GM21619 (cell line): Measurements from ENCODE around the gene HSPA12A.
"Not testable (repeated sequence)": the region's sequence is repeated elsewhere in the genome, so short reads cannot be mapped to it uniquely, and the experiment has no call there.

Source experiments
- ATAC-seq: cut with Tn5 transposase; IDR thresholded peaks from one replicate; pipeline ENCODE4 v1.9.1; 2021; ENCODE audit not compliant: unreplicated experiment

Gene HSPA12A

DNA sequence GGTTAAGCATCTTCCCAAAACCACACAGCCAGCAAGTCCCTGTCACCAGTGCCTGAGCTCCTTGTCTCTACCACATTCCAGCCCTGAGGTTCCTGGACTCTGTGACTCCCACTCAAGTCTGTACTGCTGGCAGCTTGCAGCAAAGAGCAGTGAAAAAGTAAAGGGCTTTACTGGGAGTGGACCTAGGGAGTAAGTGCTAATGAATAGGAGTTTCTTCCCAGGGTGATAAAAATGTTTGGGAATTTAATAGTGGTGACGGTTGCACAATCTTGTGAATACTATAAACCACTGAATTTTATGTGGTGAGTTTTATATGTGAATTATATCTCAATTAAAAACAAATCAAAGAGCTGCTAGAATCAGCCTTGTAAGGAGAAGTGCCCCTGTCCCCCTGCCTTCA lies 22.6 kb downstream of the HSPA12A start:
- no peak for ATAC-seq

DNA sequence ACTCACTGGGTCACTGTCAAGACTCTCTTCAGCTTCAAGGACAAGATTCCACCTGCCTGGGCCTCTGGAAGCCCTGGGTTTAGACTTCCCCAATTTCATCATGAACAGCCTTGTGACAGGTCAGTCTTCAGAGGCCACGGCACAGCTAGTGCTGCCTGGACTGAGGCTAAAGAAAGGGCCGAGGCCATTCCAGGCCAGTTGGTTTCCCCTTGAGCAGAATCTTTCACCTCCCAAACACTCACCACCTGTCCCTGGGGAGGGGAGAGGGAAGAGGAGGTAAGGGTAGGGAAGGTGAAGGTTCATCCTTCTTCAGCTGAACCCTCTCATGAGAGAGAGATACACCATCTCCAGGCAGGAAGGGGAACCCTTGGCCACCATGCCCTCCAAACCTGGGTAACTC lies 24.3 kb downstream of the HSPA12A start:
- no peak for ATAC-seq

DNA sequence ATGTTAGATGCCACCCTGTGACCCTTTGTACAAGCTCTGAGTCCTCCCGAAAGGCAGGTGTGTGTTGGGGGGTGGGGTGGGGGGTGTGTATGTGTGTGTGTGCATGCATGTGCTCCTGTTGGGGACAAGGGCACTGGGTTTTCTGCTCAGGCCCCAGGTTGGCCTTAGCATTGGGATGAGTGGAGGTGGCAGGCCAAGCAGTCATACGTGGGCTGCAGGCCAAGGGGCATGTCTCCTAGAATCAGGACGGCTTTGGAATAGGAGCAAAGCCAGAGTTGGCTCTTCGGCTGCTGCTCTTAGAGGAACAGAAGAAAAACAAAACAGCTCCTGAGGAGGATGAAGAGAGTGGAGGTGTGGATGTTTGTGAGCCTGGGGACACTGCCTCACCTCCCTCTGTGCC lies 26.0 kb downstream of the HSPA12A start:
- no peak for ATAC-seq

DNA sequence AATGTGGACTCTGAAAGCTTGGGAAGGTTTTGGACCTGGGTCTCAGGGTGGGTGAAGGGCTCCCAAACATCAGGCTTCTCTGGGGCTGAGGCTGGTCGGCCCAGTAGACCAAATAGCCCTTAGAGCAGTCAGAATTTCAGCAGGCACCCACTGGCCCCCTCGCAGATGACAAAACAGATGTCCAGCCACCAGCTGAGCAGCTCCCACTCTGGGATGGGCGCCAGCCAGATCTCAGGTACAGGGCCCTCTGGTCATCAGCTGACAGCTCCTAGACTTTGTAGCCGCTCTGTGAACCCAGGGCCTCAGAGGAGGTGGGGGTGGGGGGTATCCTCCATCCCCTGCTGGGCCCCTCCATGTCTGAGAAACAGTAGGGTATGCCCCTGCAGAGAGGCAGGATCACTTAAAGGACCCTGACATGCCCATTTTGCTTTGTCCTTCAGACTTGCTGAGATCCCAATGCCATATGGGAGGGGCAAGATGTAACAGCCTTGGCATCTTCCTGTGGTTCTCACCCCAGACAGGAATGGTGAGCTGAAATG lies 26.5 kb downstream of the HSPA12A start:
- ATAC-seq: no peak

DNA sequence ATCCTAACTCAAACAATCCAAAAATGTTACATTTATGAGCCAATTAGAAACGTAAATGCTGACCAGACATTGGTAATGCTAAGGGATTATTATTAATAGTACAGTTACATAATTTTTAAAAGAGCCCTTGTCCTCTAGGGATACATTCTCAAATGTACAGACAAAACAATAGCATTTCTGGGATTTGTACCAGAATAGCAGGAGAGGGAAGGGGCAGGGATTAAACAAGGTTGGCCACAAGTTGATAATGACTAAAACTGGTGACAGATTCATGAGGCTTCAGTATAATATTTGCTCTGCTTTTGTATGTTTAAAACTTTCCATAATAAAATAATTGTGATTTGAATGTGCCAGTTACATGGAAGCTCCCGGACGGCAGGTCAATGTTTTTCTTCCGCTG lies 27.0 kb downstream of the HSPA12A start:
- no peak for ATAC-seq

DNA sequence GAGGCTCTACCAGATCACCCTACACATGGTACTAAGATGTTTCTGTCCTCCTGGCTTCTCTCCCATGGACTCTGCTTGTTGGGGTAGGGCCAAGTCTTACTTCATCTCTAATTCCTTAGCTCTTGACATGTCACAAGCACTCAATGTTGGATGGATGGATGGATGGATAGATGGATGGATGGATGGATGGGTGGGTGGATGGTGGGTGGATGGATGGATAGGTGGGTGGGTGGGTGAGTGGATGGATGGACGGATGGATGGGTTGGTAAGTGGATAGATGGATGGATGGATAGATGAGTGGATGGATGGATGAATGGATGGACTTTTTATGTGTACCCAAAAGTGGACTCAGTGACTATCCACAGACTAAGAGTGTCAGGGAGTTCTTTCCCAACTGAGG lies 28.5 kb downstream of the HSPA12A start:
- no peak for ATAC-seq

DNA sequence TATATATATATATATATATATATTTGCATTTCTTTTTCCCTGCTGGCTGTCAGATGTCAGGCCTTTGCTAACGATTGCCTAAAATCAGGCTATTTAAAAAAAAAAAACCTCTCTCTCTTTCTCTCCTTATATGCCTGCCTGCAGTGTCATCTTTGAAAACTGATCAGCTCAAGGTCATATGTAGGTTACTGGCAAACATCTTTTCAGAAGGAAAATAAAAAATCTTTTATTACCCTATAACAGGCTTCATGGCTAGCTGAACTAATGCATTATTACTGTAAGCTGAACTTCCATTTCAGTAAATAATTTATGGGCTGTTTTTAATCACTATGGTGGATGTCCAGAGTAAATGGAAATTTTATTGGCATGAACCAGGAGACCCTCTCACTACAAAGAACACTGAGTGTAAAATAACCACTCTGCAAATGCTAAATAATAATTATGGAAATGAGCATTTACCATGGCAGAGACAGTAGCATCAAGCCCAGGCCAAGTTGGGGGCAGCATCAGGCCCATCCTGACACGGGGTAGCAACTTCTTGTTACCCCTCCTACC lies 29.3 kb downstream of the HSPA12A start:
- ATAC-seq: no peak

DNA sequence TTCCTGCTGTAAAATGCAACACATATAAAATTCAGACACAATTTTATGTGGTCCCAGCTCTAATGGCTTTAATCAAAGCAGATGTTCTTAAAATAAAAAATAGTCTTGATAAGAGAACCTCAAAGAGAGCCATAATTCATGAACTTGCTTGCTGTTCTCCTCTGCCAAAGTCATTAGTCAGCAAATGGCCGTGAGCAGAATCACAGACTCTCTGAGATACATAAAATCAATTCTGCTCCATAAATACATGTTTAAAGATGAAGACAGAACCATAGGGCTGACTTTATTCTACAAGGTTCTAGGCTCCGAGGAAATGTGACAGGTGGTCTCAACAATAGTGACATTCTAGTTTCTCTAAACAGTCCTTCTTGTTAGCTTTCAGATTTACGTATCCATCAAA lies 29.8 kb downstream of the HSPA12A start:
- no peak for ATAC-seq

DNA sequence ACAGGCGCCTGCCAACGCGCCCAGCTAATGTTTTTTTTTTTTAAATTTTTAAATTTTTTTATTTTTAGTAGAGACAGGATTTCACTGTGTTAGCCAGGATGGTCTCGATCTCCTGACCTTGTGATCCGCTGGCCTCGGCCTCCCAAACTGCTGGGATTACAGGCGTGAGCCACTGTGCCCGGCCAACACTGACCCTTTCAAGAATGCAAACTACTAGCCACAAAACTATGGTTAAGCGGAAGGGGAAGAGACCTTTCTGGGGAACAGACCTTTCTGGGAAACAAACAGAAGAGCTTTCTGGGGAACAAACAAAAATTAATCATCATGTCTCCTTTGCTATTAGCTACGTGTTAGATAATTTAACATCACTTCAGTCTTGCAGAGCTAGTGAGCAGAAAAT lies 30.6 kb downstream of the HSPA12A start:
- ATAC-seq: not testable (repeated sequence)

DNA sequence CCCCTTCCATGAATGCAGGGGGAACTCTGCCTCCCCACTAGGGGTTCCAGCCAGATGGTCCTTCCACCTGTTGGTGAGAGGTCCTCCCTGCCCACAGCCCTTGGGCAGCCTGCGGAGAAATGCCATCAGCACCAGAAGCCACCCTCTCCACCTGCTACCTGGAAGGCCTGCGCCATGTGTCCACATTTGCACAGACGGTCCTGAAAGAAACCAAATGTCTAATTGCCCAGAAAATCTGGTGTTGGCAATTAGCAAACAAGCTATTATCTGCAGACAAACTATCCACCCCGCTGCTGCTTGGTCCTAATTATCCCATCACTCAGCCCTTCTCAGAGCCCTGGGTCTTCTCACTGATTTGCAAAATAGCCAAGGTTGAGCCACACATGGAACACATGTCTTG lies 32.3 kb downstream of the HSPA12A start:
- ATAC-seq: no peak

DNA sequence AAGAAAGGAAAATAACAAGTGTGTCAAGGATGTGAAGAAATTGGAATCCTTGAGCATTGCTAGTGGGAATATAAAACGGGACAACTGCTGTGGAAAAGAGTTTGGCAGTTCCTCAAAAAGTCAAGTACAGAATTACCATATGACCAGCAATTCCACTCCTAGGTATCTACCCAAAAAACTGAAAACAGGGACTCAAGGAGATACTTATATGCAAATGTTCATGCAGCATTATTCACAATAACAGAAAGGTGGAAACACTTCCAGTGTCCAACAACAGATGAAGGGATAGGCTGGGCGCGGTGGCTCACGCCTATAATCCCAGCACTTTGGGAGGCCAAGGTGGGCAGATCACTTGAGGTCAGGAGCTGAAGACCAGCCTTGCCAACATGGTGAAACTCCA lies 33.5 kb downstream of the HSPA12A start:
- ATAC-seq: no peak

DNA sequence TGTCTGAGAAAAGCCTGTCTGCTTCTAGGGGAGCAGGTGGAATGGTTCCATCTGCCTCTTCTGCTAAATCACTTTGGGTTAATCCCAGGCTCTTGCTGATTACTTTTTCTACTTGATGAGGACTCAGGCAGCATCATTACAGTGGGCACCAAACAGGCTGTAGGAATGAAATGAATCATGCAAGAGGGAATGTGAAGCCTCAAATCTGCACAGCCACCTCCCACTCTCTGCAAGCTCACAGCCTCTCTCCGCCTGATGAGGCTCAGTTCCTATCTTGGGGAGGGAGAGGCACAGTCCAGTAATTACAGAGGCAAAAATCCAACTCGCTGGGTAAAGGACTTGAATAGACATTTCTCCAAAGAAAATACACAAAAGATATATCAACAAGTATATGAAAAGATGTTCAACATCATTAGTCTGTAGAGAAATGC lies 34.0 kb downstream of the HSPA12A start:
- ATAC-seq: no peak

DNA sequence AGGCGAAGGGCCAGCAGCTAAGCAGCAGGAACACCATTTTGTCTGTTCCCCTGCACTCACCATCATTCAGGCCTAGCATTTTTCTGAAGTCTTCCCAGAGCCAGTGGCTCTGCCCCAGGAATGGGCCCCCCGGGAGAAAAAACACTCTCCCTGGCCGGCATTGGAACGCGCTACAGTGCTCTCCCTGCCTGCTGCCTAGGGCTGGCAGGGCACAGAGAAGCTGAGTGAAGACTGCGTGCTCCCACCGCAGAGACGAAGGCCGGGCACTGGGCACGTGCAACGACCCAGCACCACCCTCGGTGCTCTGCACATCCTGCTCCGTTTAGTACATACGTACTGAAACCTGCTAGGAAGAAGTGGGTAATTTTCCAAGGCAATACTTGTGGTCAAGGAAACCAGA lies 34.4 kb downstream of the HSPA12A start:
- no peak for ATAC-seq

DNA sequence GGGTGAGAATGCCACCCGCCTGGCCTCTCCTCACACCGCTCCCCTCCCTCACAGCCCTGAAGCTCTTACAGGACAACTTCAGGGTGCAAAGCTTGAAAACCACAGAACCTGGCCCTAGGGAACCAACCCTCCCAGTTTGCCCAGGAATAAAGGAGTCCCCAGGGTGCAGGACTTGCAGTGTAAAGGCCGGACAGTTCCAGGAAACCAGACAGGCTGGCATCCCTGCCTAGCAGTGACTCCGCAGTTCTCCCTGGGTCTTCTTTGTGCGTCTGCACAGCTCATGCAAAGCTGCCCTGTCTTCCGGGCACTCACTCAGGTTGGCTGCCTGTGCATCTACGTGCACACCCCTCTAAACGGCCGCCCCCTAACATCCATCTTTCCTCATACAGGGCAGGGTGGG lies 36.1 kb downstream of the HSPA12A start:
- ATAC-seq: no peak

DNA sequence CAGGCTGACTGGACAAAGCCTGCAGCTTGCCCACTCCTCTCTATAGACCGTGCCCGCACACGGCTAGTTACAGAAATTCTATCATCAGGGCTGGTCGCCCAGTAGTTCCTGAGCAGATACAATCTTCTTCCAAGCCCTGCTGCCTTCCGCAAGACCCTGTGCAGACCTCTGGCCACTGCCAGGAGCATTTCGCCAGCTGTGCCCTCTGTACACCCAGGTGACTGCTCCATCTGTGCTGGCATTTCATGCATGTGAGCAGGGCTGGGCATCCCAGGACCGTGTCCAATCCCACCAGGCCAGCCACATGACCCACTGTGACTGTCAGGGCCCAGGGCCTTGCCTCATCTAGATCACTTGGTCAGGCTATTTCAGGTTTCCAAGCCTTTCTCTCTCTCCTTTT lies 36.9 kb downstream of the HSPA12A start:
- no peak for ATAC-seq

DNA sequence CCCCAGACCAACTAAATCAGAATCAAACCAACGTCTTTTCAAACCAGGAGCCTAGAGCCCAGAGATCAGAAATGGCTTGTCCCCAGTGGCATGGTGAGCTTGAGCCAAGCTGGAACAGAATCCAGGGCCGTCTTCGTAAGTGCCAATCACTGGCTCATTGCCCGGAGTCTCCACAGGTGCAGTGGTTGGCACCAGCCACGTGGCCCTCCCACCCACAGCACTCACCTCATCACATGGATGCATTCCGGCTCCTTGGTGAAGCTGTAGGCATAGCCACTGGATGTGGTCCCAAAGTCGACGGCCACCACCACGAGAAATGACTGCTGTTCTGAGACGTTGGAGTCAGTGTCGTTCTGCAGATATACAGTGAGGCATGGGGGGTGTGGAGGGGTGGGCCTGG lies 37.4 kb downstream of the HSPA12A start:
- no peak for ATAC-seq

DNA sequence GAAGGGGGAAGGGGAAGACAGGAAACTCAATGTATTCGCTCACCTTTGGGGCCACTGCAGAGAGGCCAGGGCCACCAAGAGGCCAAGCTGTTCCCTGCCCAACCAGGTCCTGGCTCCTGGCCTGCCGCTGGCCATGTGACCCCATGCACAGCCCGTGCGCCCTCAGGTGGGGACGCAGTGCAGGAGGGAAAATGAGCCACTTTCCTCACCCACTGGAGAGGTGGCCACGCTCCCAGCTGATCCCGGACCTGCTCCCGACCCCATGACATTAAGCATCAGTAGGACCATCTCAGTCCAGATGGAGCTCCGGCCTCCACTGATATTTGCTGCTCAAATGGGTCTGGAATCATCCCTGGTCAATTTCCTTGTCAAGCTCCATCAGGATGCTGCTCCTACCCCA lies 40.2 kb downstream of the HSPA12A start:
- no peak for ATAC-seq

DNA sequence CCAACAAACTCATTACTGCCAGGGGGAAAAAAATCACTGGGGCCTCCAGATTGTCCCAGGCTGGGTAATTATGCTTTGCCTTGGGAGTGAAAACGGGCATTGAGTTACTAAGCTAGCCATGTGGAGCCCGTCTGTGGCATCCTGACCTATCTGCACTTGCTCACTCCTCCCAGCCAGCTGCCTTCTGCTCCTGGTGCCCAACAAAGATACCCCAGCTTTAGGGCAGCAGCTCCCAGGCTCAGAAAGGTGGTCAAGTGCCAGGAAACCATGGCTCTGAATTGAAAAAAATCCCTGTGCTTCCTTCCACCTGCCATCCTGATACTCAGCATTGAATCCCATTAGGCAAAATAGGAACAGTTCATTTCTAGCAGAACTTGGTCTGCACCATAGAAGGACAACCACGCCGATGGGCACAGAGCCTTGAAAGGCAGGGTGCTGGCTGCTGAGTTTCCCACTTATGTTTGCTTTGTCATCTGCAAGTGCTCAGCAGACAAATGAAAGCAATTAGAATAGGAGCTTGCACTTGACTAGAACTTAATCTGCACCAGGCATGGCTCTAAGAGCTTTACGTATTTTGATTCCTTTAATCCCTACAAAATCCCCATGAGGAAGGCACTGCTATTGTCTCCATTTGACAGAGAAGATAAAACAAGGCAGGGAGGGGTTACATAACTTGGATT lies 42.8 kb downstream of the HSPA12A start:
- ATAC-seq: no peak

DNA sequence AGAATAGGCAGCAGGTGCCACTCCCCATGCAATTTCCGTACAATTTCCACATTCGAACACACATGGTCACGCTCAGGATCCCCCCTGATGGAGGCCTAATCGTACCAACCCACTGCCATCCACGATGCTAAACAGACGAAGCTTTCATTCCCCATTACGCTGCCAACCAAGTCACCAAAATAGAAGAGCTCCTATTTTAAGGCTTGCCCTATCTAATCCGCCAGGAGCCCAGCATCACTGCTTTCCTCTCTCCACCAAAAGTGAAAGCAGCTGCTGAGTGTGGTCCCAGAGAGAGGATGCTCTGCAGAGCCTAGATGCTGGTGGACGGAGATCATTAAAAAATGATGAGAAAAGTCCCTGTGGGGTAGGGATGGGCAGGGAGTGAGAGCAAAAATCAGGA lies 43.3 kb downstream of the HSPA12A start:
- ATAC-seq: no peak

DNA sequence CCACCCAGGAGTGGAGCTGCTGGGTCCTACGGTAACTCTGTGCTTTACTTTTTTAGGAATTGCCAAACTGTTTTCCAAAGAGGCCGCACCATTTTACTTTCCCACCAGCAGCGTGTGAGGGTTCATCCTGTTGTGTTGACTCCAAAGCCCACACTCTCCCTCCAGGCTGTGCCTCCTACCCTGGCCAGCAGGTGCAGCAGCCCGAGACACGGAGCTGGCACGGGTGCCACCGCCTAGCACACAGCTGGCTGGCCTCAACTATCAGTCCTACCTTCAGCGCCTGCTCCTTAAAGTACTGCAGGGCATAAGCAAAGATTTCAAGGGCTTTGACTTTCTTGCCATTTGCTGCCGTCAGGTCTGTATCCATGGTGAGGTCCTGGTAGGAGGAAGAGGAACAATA lies 44.0 kb downstream of the HSPA12A start:
- no peak for ATAC-seq

DNA sequence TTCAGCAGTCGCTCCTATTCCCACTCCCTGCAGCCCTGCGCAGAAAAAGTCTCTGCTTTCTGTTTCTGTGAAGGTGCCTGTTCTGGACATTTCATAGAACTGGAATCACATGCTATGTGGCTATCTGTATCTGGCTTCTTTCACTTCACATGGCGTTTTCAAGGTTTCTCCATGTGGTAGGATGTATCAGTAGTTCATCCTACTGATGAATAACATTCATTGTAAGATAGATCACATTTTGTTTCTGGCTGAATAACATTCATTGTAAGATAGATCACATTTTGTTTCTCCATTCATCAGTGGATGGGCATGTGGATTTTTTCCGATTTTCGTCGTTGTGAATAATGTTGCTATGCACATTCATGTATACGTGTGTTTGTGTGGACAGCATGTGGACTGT lies 44.5 kb downstream of the HSPA12A start:
- no peak for ATAC-seq

DNA sequence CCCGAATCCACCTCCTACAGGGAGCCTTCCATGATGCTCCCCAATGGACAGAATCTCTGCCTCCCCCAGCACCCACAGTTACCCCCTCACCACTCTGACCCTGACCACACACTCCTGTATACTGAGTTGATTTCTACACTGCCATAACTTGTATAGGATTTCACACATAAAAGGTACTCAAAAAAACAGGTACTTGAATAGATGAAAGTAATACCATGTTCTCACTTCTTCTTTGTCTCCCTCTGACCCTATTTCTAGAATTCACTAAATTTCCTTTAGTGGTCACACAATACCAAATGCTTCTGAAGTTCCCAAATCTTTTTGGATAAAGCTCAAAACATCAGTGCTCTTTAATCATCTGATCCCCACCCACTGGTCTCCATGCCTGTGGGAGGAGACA lies 45.4 kb downstream of the HSPA12A start:
- ATAC-seq: no peak

DNA sequence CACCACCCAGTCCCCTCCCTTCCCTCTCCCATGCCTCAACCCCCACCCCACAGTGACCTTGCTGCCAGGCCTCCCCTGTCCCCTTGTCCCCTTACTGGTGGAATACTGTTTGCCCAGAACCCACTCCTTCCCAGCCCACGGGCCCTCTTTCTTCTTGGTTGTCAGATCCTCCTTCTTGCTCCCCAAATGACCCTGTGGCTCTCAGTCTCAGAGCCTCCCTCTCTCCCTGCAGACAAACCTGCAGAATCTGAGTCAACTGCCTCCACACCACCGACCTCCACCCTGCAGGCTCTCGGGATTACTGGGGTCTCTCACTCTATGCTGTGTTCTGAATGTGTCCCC lies 47.5 kb downstream of the HSPA12A start:
- no peak for ATAC-seq
